DMS153 treated with DMSO at 0.1 percent for 48 hours (cell line): ENCODE data around the gene BCO1.
A peak's percentile ranks its signal among the peaks of the same experiment; 100 is the strongest.

Experiments used
- DNase-seq: peaks from one replicate; lab custom pipeline; 2025; ENCODE audit not compliant: unreplicated experiment; lab: John Stamatoyannopoulos, UW

Gene BCO1

DNA sequence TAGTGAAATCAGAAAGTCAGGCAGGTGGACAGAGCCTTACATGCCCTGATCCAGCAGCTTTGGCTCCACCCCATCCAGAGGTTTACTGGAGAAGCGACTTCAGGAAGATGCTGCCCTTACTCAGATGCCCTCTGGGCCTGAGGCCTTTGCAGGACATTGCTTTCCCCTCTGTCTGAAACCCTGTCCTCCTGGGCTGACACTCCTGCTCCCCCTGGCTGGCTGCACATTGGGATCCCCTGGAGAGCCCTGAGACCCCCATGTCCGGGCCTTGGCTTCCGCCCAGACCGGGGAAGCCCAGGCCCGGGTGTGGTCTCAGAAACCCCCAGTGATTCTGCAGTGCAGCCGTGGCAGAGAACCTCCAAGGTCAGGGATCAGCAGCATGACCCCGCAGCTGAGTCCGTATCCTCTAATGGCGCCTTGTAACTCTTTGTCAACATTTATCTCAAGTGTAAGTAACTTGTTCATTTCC is 36.6 kb downstream of the BCO1 start:
- no peak for DNase-seq

- DNase-seq, result no peak
Measured at GRCh38 chr16:81275795-81276194, 37.3 kb downstream of the BCO1 start.

- DNase-seq, result no peak
Measured at GRCh38 chr16:81276323-81276722, 37.8 kb downstream of the BCO1 start.

GRCh38 chr16:81277541-81278080 is 39.1 kb downstream of the BCO1 start:
- no peak for DNase-seq

- no peak for DNase-seq
Measured at GRCh38 chr16:81278526-81278925, 40.0 kb downstream of the BCO1 start.

DNA sequence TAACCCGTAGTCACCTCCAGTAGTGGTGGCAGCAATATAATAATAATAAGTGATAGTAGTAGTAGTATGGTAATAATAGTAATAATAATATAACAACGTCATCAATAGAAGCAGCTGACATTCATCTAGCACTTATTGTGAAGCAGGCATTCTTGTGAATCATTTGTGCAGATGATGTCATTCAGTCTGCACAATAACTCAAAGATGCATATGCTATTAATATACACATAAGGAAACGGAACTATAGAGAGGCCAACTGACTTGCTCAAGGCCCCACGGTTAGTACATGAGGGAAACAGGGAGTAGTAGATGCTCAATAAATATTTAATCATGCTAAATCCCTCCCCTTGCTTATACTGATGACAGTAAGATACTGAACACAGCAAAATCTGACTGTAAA is 40.9 kb downstream of the BCO1 start:
- DNase-seq, result no peak

GRCh38 chr16:81280393-81280792 is 41.9 kb downstream of the BCO1 start:
- no peak for DNase-seq

GRCh38 chr16:81283044-81283443 is 44.6 kb downstream of the BCO1 start:
- DNase-seq, result no peak

- DNase-seq, result no peak
Measured at GRCh38 chr16:81284995-81285600, 46.6 kb downstream of the BCO1 start.

DNA sequence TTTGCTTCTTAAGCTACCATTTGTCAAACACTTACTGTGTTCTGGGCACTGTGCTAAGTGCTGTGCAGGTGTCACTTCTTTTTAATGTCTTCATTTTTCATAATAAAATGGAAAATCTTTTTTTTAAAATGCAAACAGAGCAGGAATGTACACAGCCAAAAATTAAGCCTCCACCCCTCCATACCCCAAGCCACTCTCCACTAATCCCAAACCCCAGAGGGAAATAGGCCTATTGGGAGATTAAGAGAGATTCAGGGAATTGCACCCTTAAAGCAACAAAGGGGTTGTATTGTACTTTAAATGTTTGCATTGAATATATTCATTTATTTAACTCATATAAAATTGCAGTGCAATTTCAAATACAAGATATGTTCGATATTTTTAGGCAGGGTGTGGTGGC is 47.7 kb downstream of the BCO1 start:
- DNase-seq, result no peak

DNA sequence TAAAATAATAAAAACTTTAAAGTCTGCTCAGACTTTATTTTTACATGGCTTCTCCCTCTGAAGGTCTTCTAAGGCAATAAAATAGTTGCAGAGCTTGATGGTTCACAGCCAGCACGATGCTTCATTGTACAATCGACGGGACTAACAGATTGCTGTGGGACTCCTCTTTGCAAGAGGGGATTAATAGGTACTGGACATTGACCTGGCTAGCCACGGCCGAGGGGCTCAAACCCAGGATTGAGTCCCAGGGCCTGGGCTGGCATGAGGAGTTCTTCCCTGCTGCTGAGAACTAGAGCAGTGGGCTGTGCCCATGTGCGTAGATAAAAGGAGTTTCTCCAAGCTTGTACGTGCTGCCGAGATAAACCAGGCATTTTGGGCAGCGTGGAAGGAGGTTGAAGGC is 52.6 kb downstream of the BCO1 start:
- DNase-seq, result no peak

GRCh38 chr16:81292936-81293335 is 54.4 kb downstream of the BCO1 start:
- DNase-seq, result no peak

DNA sequence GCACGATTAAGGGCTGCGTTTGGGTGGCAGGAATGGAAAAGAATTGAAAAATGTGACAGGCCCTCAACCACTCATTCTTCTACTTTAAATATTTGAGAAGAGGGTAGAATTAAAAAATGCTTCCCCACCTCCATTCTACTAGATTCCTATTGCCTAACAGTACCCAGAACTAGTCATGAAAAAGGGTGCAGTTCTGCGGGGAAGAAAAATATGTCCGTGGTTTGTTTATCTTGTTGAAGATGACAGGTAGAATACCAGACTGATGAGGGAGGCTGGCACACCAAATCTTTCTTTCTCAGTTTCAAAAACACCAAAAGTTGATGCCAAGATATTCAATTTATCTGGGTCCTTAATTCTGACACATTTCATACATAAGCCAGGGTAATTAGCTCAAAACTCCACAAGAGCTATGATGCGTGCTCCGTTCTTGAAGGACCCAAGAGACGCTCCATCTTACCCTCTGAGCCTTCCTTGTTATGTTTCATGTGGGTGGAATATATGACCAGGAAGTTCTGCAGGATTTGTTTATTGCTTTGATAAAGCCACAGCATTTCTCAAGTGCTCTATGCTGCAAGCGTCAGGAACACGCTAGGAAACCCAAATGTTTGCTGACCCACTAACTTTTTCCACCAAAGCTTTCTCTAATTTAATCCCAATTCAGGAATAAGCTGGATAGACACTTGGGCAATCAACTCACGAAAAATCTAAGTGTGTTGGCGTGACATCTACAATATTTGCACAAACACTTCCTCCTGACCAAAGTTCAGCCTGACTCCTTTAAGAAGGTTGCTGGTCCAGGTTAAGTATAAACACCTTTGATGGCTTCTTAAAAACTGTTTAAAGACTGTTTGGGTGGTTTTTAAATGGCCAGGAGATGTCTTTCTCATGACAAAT is 55.7 kb downstream of the BCO1 start:
- no peak for DNase-seq

- DNase-seq, result no peak
Measured at GRCh38 chr16:81296631-81297030, 58.1 kb downstream of the BCO1 start.

- no peak for DNase-seq
Measured at GRCh38 chr16:81307770-81308169, 69.3 kb downstream of the BCO1 start.

GRCh38 chr16:81310045-81310644 is 71.7 kb downstream of the BCO1 start:
- no peak for DNase-seq

DNA sequence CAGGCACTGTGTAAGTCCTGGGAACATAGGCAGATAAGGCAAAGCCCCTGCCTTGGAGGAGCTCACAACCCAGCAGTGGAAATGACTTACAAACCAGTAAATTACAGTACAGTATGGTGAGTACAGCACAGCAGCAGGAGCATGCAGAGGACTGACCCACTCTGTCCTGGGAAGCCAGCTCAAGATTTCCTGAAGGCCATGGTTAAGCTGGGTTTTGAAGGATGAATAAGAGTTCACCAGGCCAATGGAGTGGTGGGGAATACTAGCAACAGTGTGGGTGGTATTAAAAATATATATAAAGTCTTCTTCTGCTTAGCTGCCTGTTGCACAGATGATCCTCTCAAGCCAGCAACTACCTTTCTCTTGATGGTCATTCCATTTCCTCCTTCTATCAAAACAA is 73.3 kb downstream of the BCO1 start:
- no peak for DNase-seq

GRCh38 chr16:81313701-81314602 is 75.5 kb downstream of the BCO1 start:
- DNase-seq, result no peak

DNA sequence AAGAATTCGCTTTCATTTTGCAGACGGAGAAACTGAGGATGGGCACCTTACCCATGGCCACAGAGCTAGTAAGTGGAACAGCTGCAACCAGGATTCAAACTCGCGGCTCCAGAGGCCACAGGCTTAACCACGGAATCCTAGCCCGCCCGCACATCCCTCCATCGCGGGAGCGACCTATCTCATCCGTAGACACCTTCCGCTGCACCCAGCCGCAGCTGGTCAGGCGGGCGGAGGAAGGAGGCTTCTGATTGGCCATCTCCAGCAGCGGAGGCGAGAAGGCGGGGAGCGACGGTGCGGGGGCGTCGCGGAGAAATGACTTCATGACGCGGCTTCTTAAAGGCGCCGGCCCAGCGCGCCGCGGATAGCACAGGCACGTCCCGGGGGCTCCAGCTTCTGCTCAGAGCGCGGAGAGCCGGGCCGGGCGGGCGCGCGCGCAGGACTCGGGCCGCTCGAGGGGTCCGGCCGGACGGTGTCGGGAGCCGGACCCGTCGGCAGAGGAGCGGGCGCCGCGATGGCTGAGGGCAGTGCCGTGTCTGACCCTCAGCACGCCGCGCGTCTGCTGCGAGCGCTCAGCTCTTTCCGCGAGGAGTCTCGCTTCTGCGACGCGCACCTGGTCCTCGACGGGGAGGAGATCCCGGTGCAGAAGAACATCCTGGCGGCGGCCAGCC is 76.2 kb downstream of the BCO1 start, which contains the start of gene GAN:
Gene GAN, plus strand, starts transcription at position 360 of the 668 bp plus-strand sequence. Its CDS starts 152 bp downstream, at position 512.
- DNase-seq, result peak; percentile 94
